GM10847 (cell line): Measurements from ENCODE around the gene CNKSR3.

Experiments
- POLR2A ChIP-seq: IDR thresholded peaks from 2 replicates; pipeline ENCODE4 v1.6.1; 2011; ENCODE audit not compliant: insufficient read length; ENCODE audit errors: extremely low read depth

CNKSR3 gene

GRCh38 chr6:154535851-154536250 lies 25.4 kb upstream of the CNKSR3 start:
- TF ChIP-seq POLR2A, result no peak

- TF ChIP-seq POLR2A, result no peak
Observed at GRCh38 chr6:154535147-154535546, 24.7 kb upstream of the CNKSR3 start.

GRCh38 chr6:154534531-154534930 lies 24.0 kb upstream of the CNKSR3 start:
- no peak for TF ChIP-seq POLR2A

- no peak for TF ChIP-seq POLR2A
Observed at GRCh38 chr6:154532426-154532825, 21.9 kb upstream of the CNKSR3 start.

- no peak for TF ChIP-seq POLR2A
Observed at GRCh38 chr6:154529957-154530356, 19.5 kb upstream of the CNKSR3 start.

- no peak for TF ChIP-seq POLR2A
Observed at GRCh38 chr6:154528310-154528915, 17.9 kb upstream of the CNKSR3 start.

- TF ChIP-seq POLR2A, result no peak
Observed at GRCh38 chr6:154526996-154527395, 16.5 kb upstream of the CNKSR3 start.

GRCh38 chr6:154522576-154522975 lies 12.1 kb upstream of the CNKSR3 start:
- TF ChIP-seq POLR2A, result no peak

GRCh38 chr6:154521412-154521811 lies 10.9 kb upstream of the CNKSR3 start:
- no peak for TF ChIP-seq POLR2A

GRCh38 chr6:154520280-154520679 lies 9.8 kb upstream of the CNKSR3 start:
- TF ChIP-seq POLR2A, result no peak

GRCh38 chr6:154518396-154518795 lies 7.9 kb upstream of the CNKSR3 start:
- no peak for TF ChIP-seq POLR2A

- TF ChIP-seq POLR2A, result no peak
Observed at GRCh38 chr6:154516276-154516675, 5.8 kb upstream of the CNKSR3 start.

GRCh38 chr6:154515826-154516225 lies 5.3 kb upstream of the CNKSR3 start:
- TF ChIP-seq POLR2A, result no peak

GRCh38 chr6:154514481-154514880 lies 4.0 kb upstream of the CNKSR3 start:
- TF ChIP-seq POLR2A, result no peak

- no peak for TF ChIP-seq POLR2A
Observed at GRCh38 chr6:154513601-154514320, 3.3 kb upstream of the CNKSR3 start.

GRCh38 chr6:154512201-154512600 lies 1.7 kb upstream of the CNKSR3 start:
- TF ChIP-seq POLR2A, result no peak

GRCh38 chr6:154511791-154512190 lies 1.3 kb upstream of the CNKSR3 start:
- TF ChIP-seq POLR2A, result no peak
